OCI-LY7 (cell line): ENCODE results near the gene MEGF6. TPM values are rescaled to one million over a fixed set of nuclear protein-coding genes. Genes with fewer than 3 reads are reported as not detected.

Experiments
- BruUV-seq: library from RNA; stranded (reverse); fragments of 400-500 nt; replicated peaks from 2 replicates; lab custom pipeline; 2021; lab: Mats Ljungman, UMichigan
- CTCF ChIA-PET: fragments of 300-600 bp; sonication (Branson Sonifier 250); formaldehyde crosslinking; loops from one replicate; lab custom pipeline; 2022; ENCODE audit warnings: antibody characterized with exemption; ENCODE audit not compliant: unreplicated experiment; lab: Charles Lee
- POLR2A ChIA-PET: fragments of 300-600 bp; sonication (Branson Sonifier 250); formaldehyde crosslinking; loops from one replicate; lab custom pipeline; 2022; ENCODE audit warnings: antibody characterized with exemption; lab: Charles Lee
- DNase-seq: peaks from one replicate; pipeline ENCODE4 v3.0.0-alpha.2; 2015; ENCODE audit warnings: low spot score
- H2AFZ ChIP-seq: fragments of 200-600 bp; sonication (generic), shearing (Covaris generic); 2 replicates; pipeline ENCODE4 v1.6.1; 2014; ENCODE audit warnings: mild to moderate bottlenecking, antibody characterized with exemption, low read length, moderate library complexity
- H3K27ac ChIP-seq: fragments of 200-600 bp; sonication (generic); 2 replicates; pipeline ENCODE4 v1.5.1; 2014; ENCODE audit warnings: mixed run types, low read depth, mild to moderate bottlenecking, moderate library complexity, low read length, inconsistent platforms; ENCODE audit not compliant: poor library complexity, severe bottlenecking
- H3K36me3 ChIP-seq: fragments of 200-600 bp; sonication (generic); 2 replicates; pipeline ENCODE4 v1.6.1; 2014; ENCODE audit warnings: mild to moderate bottlenecking, antibody characterized with exemption, low read length, moderate library complexity, mixed read lengths; ENCODE audit not compliant: insufficient read depth
- H3K4me1 ChIP-seq: fragments of 200-600 bp; sonication (generic); 2 replicates; pipeline ENCODE4 v1.5.1; 2014; ENCODE audit warnings: mild to moderate bottlenecking, low read length; ENCODE audit not compliant: insufficient read depth, poor library complexity, severe bottlenecking
- H3K4me2 ChIP-seq: fragments of 200-600 bp; sonication (generic); 2 replicates; pipeline ENCODE4 v1.6.1; 2014; ENCODE audit warnings: mild to moderate bottlenecking, low read length
- H3K4me3 ChIP-seq: fragments of 200-600 bp; sonication (generic); 2 replicates; pipeline ENCODE4 v1.5.1; 2014; ENCODE audit warnings: mild to moderate bottlenecking, low read depth, low read length; ENCODE audit not compliant: poor library complexity, severe bottlenecking
- H3K79me2 ChIP-seq: fragments of 200-600 bp; sonication (generic); 2 replicates; pipeline ENCODE4 v1.6.1; 2016; ENCODE audit warnings: low read depth, mild to moderate bottlenecking, low read length, moderate library complexity, mixed read lengths; ENCODE audit not compliant: insufficient read depth
- H3K9me2 ChIP-seq: fragments of 200-600 bp; sonication (generic); 2 replicates; pipeline ENCODE4 v1.6.1; 2016; ENCODE audit warnings: mild to moderate bottlenecking, low read length, mixed read lengths; ENCODE audit not compliant: insufficient read depth
- H3K9me3 ChIP-seq: fragments of 200-600 bp; sonication (generic); 2 replicates; pipeline ENCODE4 v1.6.1; 2014; ENCODE audit warnings: mild to moderate bottlenecking, mixed run types, low read length, mixed read lengths
- H4K20me1 ChIP-seq: fragments of 200-600 bp; sonication (generic); 2 replicates; pipeline ENCODE4 v1.6.1; 2014; ENCODE audit warnings: mild to moderate bottlenecking, antibody characterized with exemption, low read length, moderate library complexity, mixed read lengths; ENCODE audit not compliant: insufficient read depth
- CTCF ChIP-seq: fragments of 200-600 bp; sonication (generic); conservative IDR thresholded peaks from 2 replicates; pipeline ENCODE4 v1.5.1; 2014; ENCODE audit warnings: mild to moderate bottlenecking, antibody characterized with exemption, low read length, moderate library complexity, mixed read lengths
- EZH2phosphoT487 ChIP-seq: fragments of 200-600 bp; sonication (generic); IDR thresholded peaks from 2 replicates; pipeline ENCODE4 v1.6.1; 2018; ENCODE audit warnings: low read depth, borderline replicate concordance, mild to moderate bottlenecking, mixed run types, antibody characterized with exemption, low read length, moderate library complexity, mixed read lengths
- intact Hi-C: fragments of 100-400 bp; cut with micrococcal nuclease; formaldehyde crosslinking; loops from one replicate; pipeline ENCODE4 v1.10.0; 2022; ENCODE audit not compliant: unreplicated experiment
- total RNA-seq, 2 experiments: library from RNA; depleted of rRNA in 1 of 2; stranded (reverse); fragments of >200 nt in 1 of 2; shearing (Covaris generic) in 1 of 2; gene quantifications; 2 replicates each; pipeline ENCODE4 v1.2.3, GENCODE V29; 2014 to 2022

Gene MEGF6
- total RNA-seq, 2 experiments from 2014 or later = 0.15 to 0.32 TPM

- Histone ChIP-seq H3K79me2 (no peaks in the 10 kb centered on the region), H3K27ac (no peak overlapping the region), H3K4me2 (no peak overlapping the region), H3K4me3 (no peak overlapping the region), H3K9me3 (no peaks in the 10 kb centered on the region), H2AFZ (no peak overlapping the region), H3K4me1 (no peaks in the 10 kb centered on the region), H3K9me2 (no peaks in the 10 kb centered on the region), H3K36me3 (no peaks in the 10 kb centered on the region), H4K20me1 (no peaks in the 10 kb centered on the region)
- DNase-seq = no peak
- ChIA-PET POLR2A (no interaction called here), CTCF (no interaction called here)
- no TSS peak for BruUV-seq
- TF ChIP-seq EZH2phosphoT487 (no peak), CTCF (no peak)
- intact Hi-C loops = no loop called here
Observed at GRCh38 chr1:3465091-3465934, 146.0 kb downstream of the MEGF6 start.

- Histone ChIP-seq H3K4me2 (no peak overlapping the region), H3K9me2 (no peaks in the 10 kb centered on the region), H3K4me3 (no peak overlapping the region), H3K27ac (no peak overlapping the region), H4K20me1 (no peaks in the 10 kb centered on the region), H3K9me3 (no peaks in the 10 kb centered on the region), H2AFZ (no peak overlapping the region), H3K79me2 (no peaks in the 10 kb centered on the region), H3K4me1 (no peaks in the 10 kb centered on the region), H3K36me3 (no peaks in the 10 kb centered on the region)
- ChIA-PET POLR2A (no interaction called here), CTCF (no interaction called here)
- TF ChIP-seq EZH2phosphoT487 (no peak), CTCF (no peak)
- intact Hi-C loops = no loop called here
- no peak for DNase-seq
- no TSS peak for BruUV-seq
Observed at GRCh38 chr1:3464649-3465025, 146.7 kb downstream of the MEGF6 start.
